Testis (tissue), 2 donors: ENCODE measurements around the gene PLXNA1.

ENCODE experiments used
- POLR2A ChIP-seq: fragments of 450-650 bp; IDR thresholded peaks from one replicate; pipeline ENCODE4 v1.6.1; 2017; ENCODE audit warnings: antibody characterized with exemption, mild to moderate bottlenecking, moderate library complexity
- TF ChIP-seq, protein P1 (sequence below), 3 experiments: fragments of 450-650 bp in 2 of 3; fragments of 200-600 bp in 1 of 3; sonication (generic) in 1 of 3; IDR thresholded peaks; one replicate each; pipeline ENCODE4 v1.5.1; 2016 to 2019; ENCODE audit warnings: antibody characterized with exemption in 3 of 3, mild to moderate bottlenecking in 2 of 3, moderate library complexity in 1 of 3

DNA sequence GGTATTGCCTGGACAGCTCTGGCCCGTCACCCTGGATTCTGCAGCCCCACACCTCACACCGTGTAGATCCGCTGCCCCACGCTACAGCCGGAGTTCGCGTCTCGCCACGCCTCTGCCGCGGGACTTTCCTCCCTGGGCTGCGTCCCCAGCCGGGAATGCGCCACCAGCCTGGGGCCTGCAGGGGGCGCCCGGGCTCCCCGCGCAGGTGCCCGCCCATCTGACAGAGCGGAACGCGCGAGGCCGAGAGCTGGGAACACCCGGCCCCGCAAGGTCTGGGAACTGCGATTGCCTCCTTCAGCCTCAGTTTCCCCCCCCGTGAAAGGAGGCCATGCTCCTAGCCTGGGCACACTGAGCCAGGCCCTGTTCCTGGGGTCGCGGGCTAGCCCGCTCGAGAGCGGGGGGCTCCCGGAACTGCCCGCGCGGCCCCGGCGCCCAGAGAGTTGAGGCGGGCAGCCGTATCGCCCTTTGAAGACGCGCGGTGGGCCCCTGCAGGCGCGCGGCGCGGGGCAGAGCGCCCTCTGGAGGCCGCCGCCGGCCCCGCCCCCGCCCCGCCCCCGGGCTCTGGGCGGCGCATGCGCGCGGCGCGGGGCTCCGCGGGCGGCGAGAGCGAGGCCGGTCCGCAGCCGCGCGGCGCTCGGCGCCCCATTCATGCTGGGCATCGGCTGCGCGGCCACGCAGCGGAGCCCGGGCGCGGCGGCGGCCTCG is at the start of gene PLXNA1:
- TF ChIP-seq, protein P1, sequence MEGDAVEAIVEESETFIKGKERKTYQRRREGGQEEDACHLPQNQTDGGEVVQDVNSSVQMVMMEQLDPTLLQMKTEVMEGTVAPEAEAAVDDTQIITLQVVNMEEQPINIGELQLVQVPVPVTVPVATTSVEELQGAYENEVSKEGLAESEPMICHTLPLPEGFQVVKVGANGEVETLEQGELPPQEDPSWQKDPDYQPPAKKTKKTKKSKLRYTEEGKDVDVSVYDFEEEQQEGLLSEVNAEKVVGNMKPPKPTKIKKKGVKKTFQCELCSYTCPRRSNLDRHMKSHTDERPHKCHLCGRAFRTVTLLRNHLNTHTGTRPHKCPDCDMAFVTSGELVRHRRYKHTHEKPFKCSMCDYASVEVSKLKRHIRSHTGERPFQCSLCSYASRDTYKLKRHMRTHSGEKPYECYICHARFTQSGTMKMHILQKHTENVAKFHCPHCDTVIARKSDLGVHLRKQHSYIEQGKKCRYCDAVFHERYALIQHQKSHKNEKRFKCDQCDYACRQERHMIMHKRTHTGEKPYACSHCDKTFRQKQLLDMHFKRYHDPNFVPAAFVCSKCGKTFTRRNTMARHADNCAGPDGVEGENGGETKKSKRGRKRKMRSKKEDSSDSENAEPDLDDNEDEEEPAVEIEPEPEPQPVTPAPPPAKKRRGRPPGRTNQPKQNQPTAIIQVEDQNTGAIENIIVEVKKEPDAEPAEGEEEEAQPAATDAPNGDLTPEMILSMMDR (IDR thresholded peaks at IDR 0.05): peak; percentile 85 to 87 (median 87)
- TF ChIP-seq POLR2A: no peak
